Skin epidermis (tissue), 12 donors: ENCODE measurements around the gene RNASE13.
"Not testable (repeated sequence)": the region's sequence is repeated elsewhere in the genome, so short reads cannot be mapped to it uniquely, and the experiment has no call there.

Experiments
- H3K27ac ChIP-seq, 21 experiments: fragments of 200-600 bp; sonication (generic) in 11 of 21; one replicate each; pipeline ENCODE4 v1.5.0; 2020; ENCODE audit warnings: mild to moderate bottlenecking in 3 of 21, inconsistent platforms in 2 of 21, moderate library complexity in 2 of 21
- H3K4me3 ChIP-seq, 7 experiments: fragments of 200-600 bp; sonication (generic) in 2 of 7; one replicate each; pipeline ENCODE4 v1.5.0; 2020; ENCODE audit warnings: inconsistent platforms in 2 of 7, mild to moderate bottlenecking in 2 of 7, moderate library complexity in 1 of 7

The RNASE13 gene

GRCh38 chr14:21001218-21001617, 33.4 kb downstream of the RNASE13 start:
- Histone ChIP-seq H3K27ac (no peak overlapping the region), H3K4me3 (no peak overlapping the region)

- peak overlapping the region in 3 of 7 experiments; percentile 1 to 16 (median 1) for H3K4me3 ChIP-seq
- peak overlapping the region in 13 of 21 experiments; percentile 24 to 83 (median 70) for H3K27ac ChIP-seq
These were observed 35.0 kb downstream of the RNASE13 start for GRCh38 chr14:20999591-20999990.

- H3K4me3 ChIP-seq = peak within 1 kb of the TSS in 4 of 7 experiments; percentile 1 to 16 (median 3)
- peak within 1 kb of the TSS in 20 of 21 experiments; percentile 49 to 86 (median 76) for H3K27ac ChIP-seq
These were observed 35.8 kb downstream of the RNASE13 start, which contains the start of gene SLC39A2 for GRCh38 chr14:20998674-20999366. SLC39A2 (plus strand) TSS chr14:20999293; CDS start chr14:20999447, 154 bp downstream.

GRCh38 chr14:20998139-20998538, 36.5 kb downstream of the RNASE13 start:
- Histone ChIP-seq H3K4me3 (peak overlapping the region in 1 of 7 experiments; percentile 5), H3K27ac (peak overlapping the region in 20 of 21 experiments; percentile 49 to 86 (median 76))

GRCh38 chr14:20997564-20997963, 37.0 kb downstream of the RNASE13 start:
- peak overlapping the region in 16 of 21 experiments; percentile 10 to 86 (median 77) for H3K27ac ChIP-seq
- H3K4me3 ChIP-seq = peak overlapping the region in 1 of 7 experiments; percentile 5

GRCh38 chr14:20997115-20997514, 37.5 kb downstream of the RNASE13 start:
- H3K27ac ChIP-seq = peak overlapping the region in 10 of 21 experiments; percentile 9 to 83 (median 77)
- no peak overlapping the region for H3K4me3 ChIP-seq

GRCh38 chr14:20996521-20996920, 38.1 kb downstream of the RNASE13 start:
- H3K27ac ChIP-seq = peak overlapping the region in 4 of 21 experiments; percentile 3 to 43 (median 17)

GRCh38 chr14:20989787-20990600, 44.6 kb downstream of the RNASE13 start, which contains the start of gene METTL17:
METTL17 (plus strand) TSS chr14:20989980; CDS start chr14:20990003, 23 bp downstream.
- Histone ChIP-seq H3K27ac (peak within 1 kb of the TSS in 20 of 21 experiments; percentile 45 to 91 (median 80)), H3K4me3 (peak within 1 kb of the TSS; percentile 57 to 94 (median 78))

More at GRCh38 chr14:20996521-20996920, 38.1 kb downstream of the RNASE13 start:
- H3K4me3 ChIP-seq = no peak overlapping the region

GRCh38 chr14:20989471-20989786, 45.2 kb downstream of the RNASE13 start:
- Histone ChIP-seq H3K4me3 (peak overlapping the region; percentile 57 to 94 (median 78)), H3K27ac (peak overlapping the region in 20 of 21 experiments; percentile 20 to 91 (median 80))

- Histone ChIP-seq H3K4me3 (peak overlapping the region; percentile 57 to 94 (median 78)), H3K27ac (peak overlapping the region in 20 of 21 experiments; percentile 20 to 91 (median 80))
These were observed 45.7 kb downstream of the RNASE13 start for GRCh38 chr14:20988717-20989470.

GRCh38 chr14:20986811-20987210, 47.8 kb downstream of the RNASE13 start:
- no peak overlapping the region for H3K4me3 ChIP-seq
- peak overlapping the region in 11 of 21 experiments; percentile 22 to 73 (median 43) for H3K27ac ChIP-seq

GRCh38 chr14:20985650-20986049, 49.0 kb downstream of the RNASE13 start:
- H3K27ac ChIP-seq = peak overlapping the region in 1 of 21 experiments; percentile 27
- H3K4me3 ChIP-seq = not testable (repeated sequence)
